ENCODE data around the gene NTF3. TPM values are rescaled to one million over a fixed set of nuclear protein-coding genes. Genes with fewer than 3 reads are reported as not detected.

NTF3 gene
- total RNA-seq, 1 donor from 2014 or later = 8.9 TPM

GRCh38 chr12:5509102-5509501 is 77.2 kb downstream of the NTF3 start:
- Histone ChIP-seq H3K27ac (ENCODE audit: low read depth, low read length) (no peak overlapping the region), H3K4me3 (ENCODE audit: insufficient read depth, low read depth, low read length) (no peak overlapping the region), H3K9ac (ENCODE audit: low read length) (no peak overlapping the region), H3K4me1 (ENCODE audit: insufficient read depth, low read length) (no peaks in the 10 kb centered on the region), H3K36me3 (ENCODE audit: insufficient read depth, low read length) (no peaks in the 10 kb centered on the region), H3K27me3 (ENCODE audit: insufficient read depth, low read length) (peaks cover 2% of the 10 kb centered on the region), H3K9me3 (ENCODE audit: insufficient read depth, low read depth, low read length) (no peaks in the 10 kb centered on the region), H3K79me2 (ENCODE audit: insufficient read depth, low read length) (no peaks in the 10 kb centered on the region), H3K4me2 (ENCODE audit: low read length) (no peak overlapping the region), H4K20me1 (ENCODE audit: insufficient read depth, low read length) (no peaks in the 10 kb centered on the region), H2AFZ (ENCODE audit: low read depth, low read length) (no peak overlapping the region)
- no peak overlapping the region for H3K27ac Mint-ChIP-seq (ENCODE audit: unreplicated experiment)
- peaks cover 3% of the 10 kb centered on the region for H3K4me1 Mint-ChIP-seq (ENCODE audit: low read depth, unreplicated experiment)
- FAIRE-seq (no peak), DNase-seq (ENCODE audit: low read depth) (no peak)
- H3K27me3 Mint-ChIP-seq (ENCODE audit: low read depth, unreplicated experiment) = peaks cover 49% of the 10 kb centered on the region
- TF ChIP-seq CTCF (IDR thresholded peaks at IDR 0.05; ENCODE audit: insufficient read depth, low read depth, low read length) = no peak
- no peak for TF ChIP-seq EZH2 (IDR thresholded peaks at IDR 0.05; ENCODE audit: insufficient read depth, low read length)
- peaks cover 2% of the 10 kb centered on the region for H3K9me3 Mint-ChIP-seq (ENCODE audit: unreplicated experiment)
- H3K36me3 Mint-ChIP-seq (ENCODE audit: low read depth, unreplicated experiment) = peaks cover 6% of the 10 kb centered on the region
- no peak overlapping the region for H3K4me3 Mint-ChIP-seq (ENCODE audit: unreplicated experiment)

GRCh38 chr12:5509557-5509956 is 77.6 kb downstream of the NTF3 start:
- peaks cover 2% of the 10 kb centered on the region for H3K27me3 ChIP-seq (ENCODE audit: insufficient read depth, low read length)

More at GRCh38 chr12:5509557-5509956, 77.6 kb downstream of the NTF3 start:
- no peaks in the 10 kb centered on the region for H3K36me3 ChIP-seq (ENCODE audit: insufficient read depth, low read length)
- H3K4me2 ChIP-seq (ENCODE audit: low read length) = no peak overlapping the region
- H3K36me3 Mint-ChIP-seq (ENCODE audit: low read depth, unreplicated experiment) = peaks cover 6% of the 10 kb centered on the region
- no peak overlapping the region for H3K9ac ChIP-seq (ENCODE audit: low read length)
- H4K20me1 ChIP-seq (ENCODE audit: insufficient read depth, low read length) = no peaks in the 10 kb centered on the region
- no peak overlapping the region for H3K27ac Mint-ChIP-seq (ENCODE audit: unreplicated experiment)
- TF ChIP-seq EZH2 (IDR thresholded peaks at IDR 0.05; ENCODE audit: insufficient read depth, low read length) (no peak), CTCF (IDR thresholded peaks at IDR 0.05; ENCODE audit: insufficient read depth, low read depth, low read length) (no peak)
- H3K4me1 Mint-ChIP-seq (ENCODE audit: low read depth, unreplicated experiment) = peaks cover 3% of the 10 kb centered on the region
- DNase-seq (ENCODE audit: low read depth) (no peak), FAIRE-seq (no peak)
- H3K4me1 ChIP-seq (ENCODE audit: insufficient read depth, low read length) = no peaks in the 10 kb centered on the region
- no peak overlapping the region for H2AFZ ChIP-seq (ENCODE audit: low read depth, low read length)
- peaks cover 49% of the 10 kb centered on the region for H3K27me3 Mint-ChIP-seq (ENCODE audit: low read depth, unreplicated experiment)
- peaks cover 2% of the 10 kb centered on the region for H3K9me3 Mint-ChIP-seq (ENCODE audit: unreplicated experiment)
- H3K4me3 ChIP-seq (ENCODE audit: insufficient read depth, low read depth, low read length) = no peak overlapping the region
- H3K9me3 ChIP-seq (ENCODE audit: insufficient read depth, low read depth, low read length) = no peaks in the 10 kb centered on the region
- no peak overlapping the region for H3K4me3 Mint-ChIP-seq (ENCODE audit: unreplicated experiment)
- H3K79me2 ChIP-seq (ENCODE audit: insufficient read depth, low read length) = no peaks in the 10 kb centered on the region
- no peak overlapping the region for H3K27ac ChIP-seq (ENCODE audit: low read depth, low read length)

Measured in astrocyte (in vitro differentiated cells and primary cell).